ENCODE results near the gene CLIC5.

DNA sequence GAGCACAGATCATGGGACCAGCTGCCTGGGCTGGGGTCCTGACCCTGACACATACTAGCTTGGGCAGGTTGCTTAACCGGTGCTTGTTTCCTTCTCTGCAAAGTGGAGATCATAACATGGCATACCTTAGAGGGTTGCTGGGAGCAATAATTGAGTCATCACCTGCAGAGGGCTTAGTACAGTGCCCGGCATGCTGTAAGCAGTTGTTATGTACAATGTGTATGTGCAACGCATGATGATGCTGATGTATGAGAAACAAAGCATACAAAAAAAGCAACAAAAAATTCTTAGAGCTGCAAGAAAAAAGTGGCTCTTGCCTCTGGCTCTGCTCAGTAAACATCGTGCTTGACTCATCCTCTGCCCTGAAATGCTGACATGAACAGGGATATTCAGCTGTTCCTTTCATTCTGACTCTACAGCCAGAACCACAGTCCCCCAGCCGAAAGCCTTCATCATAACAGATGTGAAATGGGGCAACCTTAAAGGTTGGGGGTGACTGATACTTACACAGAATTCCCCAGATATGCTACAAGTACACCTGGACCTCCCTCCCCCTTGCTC is 91.7 kb downstream of the CLIC5 start:
- no peak for TF ChIP-seq CTCF (IDR thresholded peaks at IDR 0.05)
- no peak for TF ChIP-seq POLR2A (IDR thresholded peaks at IDR 0.05)
